DOHH2 (cell line): ENCODE measurements around the gene SLC16A10.

Experiments used
- H3F3A ChIP-seq: fragments of 200-600 bp; sonication (generic), shearing (Covaris generic); 2 replicates; pipeline ENCODE4 v1.6.0; 2016; ENCODE audit warnings: antibody characterized with exemption, mild to moderate bottlenecking; ENCODE audit not compliant: control insufficient read depth, insufficient read depth
- H3K27ac ChIP-seq: fragments of 200-600 bp; sonication (generic); 2 replicates; pipeline ENCODE4 v1.5.1; 2014; ENCODE audit warnings: low read depth, mild to moderate bottlenecking, low read length, moderate library complexity
- H3K27me3 ChIP-seq: fragments of 200-600 bp; sonication (generic); 2 replicates; pipeline ENCODE4 v1.6.1; 2014; ENCODE audit warnings: mild to moderate bottlenecking, low read length, mixed read lengths; ENCODE audit not compliant: control insufficient read depth
- H3K36me3 ChIP-seq: fragments of 200-600 bp; sonication (generic); 2 replicates; pipeline ENCODE4 v1.6.1; 2014; ENCODE audit warnings: mild to moderate bottlenecking, low read length, moderate library complexity, mixed read lengths; ENCODE audit not compliant: control insufficient read depth
- H3K4me1 ChIP-seq: fragments of 200-600 bp; sonication (generic); 2 replicates; pipeline ENCODE4 v1.6.1; 2014; ENCODE audit warnings: mild to moderate bottlenecking, low read length, mixed read lengths; ENCODE audit not compliant: control insufficient read depth
- H3K4me2 ChIP-seq: fragments of 200-600 bp; sonication (generic); 2 replicates; pipeline ENCODE4 v1.6.0; 2014; ENCODE audit warnings: mild to moderate bottlenecking, low read length, moderate library complexity
- H3K4me3 ChIP-seq: fragments of 200-600 bp; sonication (generic); 2 replicates; pipeline ENCODE4 v1.5.1; 2014; ENCODE audit warnings: mild to moderate bottlenecking, low read length, mixed read lengths
- H3K79me2 ChIP-seq: fragments of 200-600 bp; sonication (generic); 2 replicates; pipeline ENCODE4 v1.6.1; 2014; ENCODE audit warnings: mild to moderate bottlenecking, low read length, mixed read lengths; ENCODE audit not compliant: control insufficient read depth
- H3K9me2 ChIP-seq: fragments of 200-600 bp; sonication (generic); replicated peaks from 2 replicates; pipeline ENCODE4 v1.6.1; 2014; ENCODE audit warnings: mild to moderate bottlenecking, low read length, mixed read lengths; ENCODE audit not compliant: control insufficient read depth
- H3K9me3 ChIP-seq: fragments of 200-600 bp; sonication (generic); 2 replicates; pipeline ENCODE4 v1.6.1; 2014; ENCODE audit warnings: antibody characterized with exemption, low read length, mixed read lengths; ENCODE audit not compliant: control insufficient read depth, insufficient read depth
- H4K20me1 ChIP-seq: fragments of 200-600 bp; sonication (generic); 2 replicates; pipeline ENCODE4 v1.6.0; 2014; ENCODE audit warnings: low read depth, mild to moderate bottlenecking, antibody characterized with exemption, low read length, moderate library complexity; ENCODE audit not compliant: control insufficient read depth, insufficient read depth
- EZH2phosphoT487 ChIP-seq: fragments of 200-600 bp; sonication (generic); IDR thresholded peaks from 2 replicates; pipeline ENCODE4 v1.6.1; 2017; ENCODE audit warnings: borderline replicate concordance, mild to moderate bottlenecking, antibody characterized with exemption, low read length, moderate library complexity, mixed read lengths
- TF ChIP-seq, protein P1 (sequence below): fragments of 200-600 bp; sonication (generic); IDR thresholded peaks from one replicate; pipeline ENCODE4 v1.5.1; 2014; ENCODE audit warnings: antibody characterized with exemption, mild to moderate bottlenecking, low read depth, low read length; ENCODE audit not compliant: poor library complexity, severe bottlenecking

The SLC16A10 gene

GRCh38 chr6:111154981-111155380 is 67.7 kb downstream of the SLC16A10 start:
- TF ChIP-seq, protein P1, sequence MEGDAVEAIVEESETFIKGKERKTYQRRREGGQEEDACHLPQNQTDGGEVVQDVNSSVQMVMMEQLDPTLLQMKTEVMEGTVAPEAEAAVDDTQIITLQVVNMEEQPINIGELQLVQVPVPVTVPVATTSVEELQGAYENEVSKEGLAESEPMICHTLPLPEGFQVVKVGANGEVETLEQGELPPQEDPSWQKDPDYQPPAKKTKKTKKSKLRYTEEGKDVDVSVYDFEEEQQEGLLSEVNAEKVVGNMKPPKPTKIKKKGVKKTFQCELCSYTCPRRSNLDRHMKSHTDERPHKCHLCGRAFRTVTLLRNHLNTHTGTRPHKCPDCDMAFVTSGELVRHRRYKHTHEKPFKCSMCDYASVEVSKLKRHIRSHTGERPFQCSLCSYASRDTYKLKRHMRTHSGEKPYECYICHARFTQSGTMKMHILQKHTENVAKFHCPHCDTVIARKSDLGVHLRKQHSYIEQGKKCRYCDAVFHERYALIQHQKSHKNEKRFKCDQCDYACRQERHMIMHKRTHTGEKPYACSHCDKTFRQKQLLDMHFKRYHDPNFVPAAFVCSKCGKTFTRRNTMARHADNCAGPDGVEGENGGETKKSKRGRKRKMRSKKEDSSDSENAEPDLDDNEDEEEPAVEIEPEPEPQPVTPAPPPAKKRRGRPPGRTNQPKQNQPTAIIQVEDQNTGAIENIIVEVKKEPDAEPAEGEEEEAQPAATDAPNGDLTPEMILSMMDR = no peak
- no peak for TF ChIP-seq EZH2phosphoT487
- Histone ChIP-seq H3K4me2 (no peak overlapping the region), H3K79me2 (no peaks in the 10 kb centered on the region), H3K27ac (no peak overlapping the region), H3K9me2 (no peaks in the 10 kb centered on the region), H4K20me1 (no peaks in the 10 kb centered on the region), H3F3A (no peaks in the 10 kb centered on the region), H3K4me3 (no peak overlapping the region), H3K36me3 (no peaks in the 10 kb centered on the region), H3K9me3 (no peaks in the 10 kb centered on the region), H3K4me1 (no peaks in the 10 kb centered on the region), H3K27me3 (no peaks in the 10 kb centered on the region; the same call in none of the 2 replicates)

DNA sequence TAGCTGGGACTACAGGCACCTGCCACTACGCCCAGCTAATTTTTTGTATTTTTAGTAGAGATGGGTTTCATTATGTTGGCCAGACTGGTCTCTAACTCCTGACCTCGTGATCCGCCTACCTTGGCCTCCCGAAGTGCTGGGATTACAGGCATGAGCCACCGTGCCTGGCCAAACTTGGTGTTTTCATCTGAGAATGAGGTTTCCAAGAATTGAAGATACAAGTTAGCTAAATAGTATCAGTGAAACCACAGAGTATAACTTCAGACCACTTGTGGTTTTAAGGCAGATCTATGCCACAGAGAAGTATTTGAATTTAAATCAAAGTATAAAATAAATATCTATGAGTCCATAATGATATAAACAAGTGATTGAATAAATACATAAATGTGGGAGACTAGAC is 70.1 kb downstream of the SLC16A10 start:
- TF ChIP-seq, protein P1 = no peak
- no peak for TF ChIP-seq EZH2phosphoT487
- no peak overlapping the region for H3K4me2 ChIP-seq
- H3K9me3 ChIP-seq = no peaks in the 10 kb centered on the region; the same call in 1 of the 2 replicates
- H3K4me3 ChIP-seq = no peak overlapping the region
- H3K9me2 ChIP-seq = no peaks in the 10 kb centered on the region
- no peaks in the 10 kb centered on the region for H4K20me1 ChIP-seq
- H3K4me1 ChIP-seq = no peaks in the 10 kb centered on the region
- no peaks in the 10 kb centered on the region for H3K36me3 ChIP-seq
- no peak overlapping the region for H3K27ac ChIP-seq
- H3K79me2 ChIP-seq = no peaks in the 10 kb centered on the region
- no peaks in the 10 kb centered on the region for H3K27me3 ChIP-seq
- no peaks in the 10 kb centered on the region for H3F3A ChIP-seq

- Histone ChIP-seq H3F3A (no peaks in the 10 kb centered on the region), H3K36me3 (no peaks in the 10 kb centered on the region), H3K9me2 (no peaks in the 10 kb centered on the region), H3K9me3 (no peaks in the 10 kb centered on the region; the same call in 1 of the 2 replicates), H3K27me3 (no peaks in the 10 kb centered on the region), H3K4me1 (no peaks in the 10 kb centered on the region), H3K27ac (no peak overlapping the region), H4K20me1 (no peaks in the 10 kb centered on the region), H3K4me2 (no peak overlapping the region), H3K4me3 (no peak overlapping the region), H3K79me2 (no peaks in the 10 kb centered on the region)
- TF ChIP-seq EZH2phosphoT487 = no peak
- TF ChIP-seq, protein P1 = no peak
These were observed 72.3 kb downstream of the SLC16A10 start for GRCh38 chr6:111159633-111160032.
